ENCODE results near the gene ARFGEF2.

DNA sequence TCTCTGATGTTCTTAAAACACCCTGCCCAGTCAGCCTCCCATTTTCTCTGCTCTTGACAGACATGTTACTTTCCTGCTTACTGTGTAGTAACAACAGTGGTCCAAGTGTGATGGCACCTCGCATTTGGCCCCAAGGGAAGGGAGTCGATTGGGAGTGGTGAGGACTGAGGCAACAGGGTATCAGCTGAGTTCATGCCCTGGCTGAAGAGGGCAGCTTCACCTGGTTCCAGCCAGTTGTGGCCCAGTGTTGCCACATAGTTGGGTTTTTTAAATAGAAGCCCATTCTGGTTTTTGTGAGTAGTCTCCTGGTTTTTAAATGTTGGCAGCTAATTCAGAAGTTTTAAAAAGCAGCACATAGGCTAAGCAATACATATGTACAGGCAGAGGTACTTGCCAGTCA, 37.2 kb downstream of the ARFGEF2 start:
- TF ChIP-seq TCF12 (IDR thresholded peaks at IDR 0.05; ENCODE audit: low read depth) = no peak
- no peak for TF ChIP-seq RAD21 (IDR thresholded peaks at IDR 0.05; ENCODE audit: low read depth)
- TF ChIP-seq, protein P1, sequence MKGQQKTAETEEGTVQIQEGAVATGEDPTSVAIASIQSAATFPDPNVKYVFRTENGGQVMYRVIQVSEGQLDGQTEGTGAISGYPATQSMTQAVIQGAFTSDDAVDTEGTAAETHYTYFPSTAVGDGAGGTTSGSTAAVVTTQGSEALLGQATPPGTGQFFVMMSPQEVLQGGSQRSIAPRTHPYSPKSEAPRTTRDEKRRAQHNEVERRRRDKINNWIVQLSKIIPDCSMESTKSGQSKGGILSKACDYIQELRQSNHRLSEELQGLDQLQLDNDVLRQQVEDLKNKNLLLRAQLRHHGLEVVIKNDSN (IDR thresholded peaks at IDR 0.05) = no peak
